HG03575 (cell line): Measurements from ENCODE around the gene UBTD1.

Source experiments
- ATAC-seq: cut with Tn5 transposase; IDR thresholded peaks from one replicate; pipeline ENCODE4 v1.9.1; 2021; ENCODE audit not compliant: unreplicated experiment, insufficient number of reproducible peaks, low FRiP score; ENCODE audit errors: extremely low read depth

UBTD1 gene

DNA sequence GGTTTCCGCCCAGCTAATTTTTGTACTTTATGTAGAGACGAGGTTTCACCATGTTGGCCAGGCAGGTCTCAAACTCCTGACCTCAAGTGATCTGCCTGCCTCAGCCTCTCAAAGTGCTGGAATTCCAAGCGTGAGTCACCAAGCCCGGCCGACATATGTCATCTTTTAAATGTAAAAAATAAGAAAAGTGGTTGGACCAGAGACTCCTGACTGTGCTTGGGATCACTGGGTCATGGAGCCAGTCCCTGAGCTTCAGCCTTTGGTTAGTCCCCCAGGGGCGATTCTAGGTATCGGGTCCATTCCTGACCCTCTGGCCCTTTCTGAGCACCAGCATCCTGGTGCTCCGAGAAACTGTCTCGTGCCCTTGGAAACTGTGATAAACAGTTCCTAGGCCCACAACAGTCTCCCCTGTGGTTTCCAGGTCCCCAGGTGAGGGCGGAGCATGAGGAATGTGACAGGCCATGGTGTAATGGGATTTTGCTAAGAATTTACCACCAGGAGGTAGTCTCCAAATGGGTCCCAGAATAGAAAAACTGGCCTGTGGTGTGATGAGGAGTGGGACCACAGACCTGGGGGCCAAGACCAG, 32.8 kb downstream of the UBTD1 start:
- ATAC-seq = no peak

- ATAC-seq = no peak
These were observed 34.4 kb downstream of the UBTD1 start for GRCh38 chr10:97532935-97533671.

- ATAC-seq = no peak
These were observed 35.2 kb downstream of the UBTD1 start for GRCh38 chr10:97533888-97534287.

DNA sequence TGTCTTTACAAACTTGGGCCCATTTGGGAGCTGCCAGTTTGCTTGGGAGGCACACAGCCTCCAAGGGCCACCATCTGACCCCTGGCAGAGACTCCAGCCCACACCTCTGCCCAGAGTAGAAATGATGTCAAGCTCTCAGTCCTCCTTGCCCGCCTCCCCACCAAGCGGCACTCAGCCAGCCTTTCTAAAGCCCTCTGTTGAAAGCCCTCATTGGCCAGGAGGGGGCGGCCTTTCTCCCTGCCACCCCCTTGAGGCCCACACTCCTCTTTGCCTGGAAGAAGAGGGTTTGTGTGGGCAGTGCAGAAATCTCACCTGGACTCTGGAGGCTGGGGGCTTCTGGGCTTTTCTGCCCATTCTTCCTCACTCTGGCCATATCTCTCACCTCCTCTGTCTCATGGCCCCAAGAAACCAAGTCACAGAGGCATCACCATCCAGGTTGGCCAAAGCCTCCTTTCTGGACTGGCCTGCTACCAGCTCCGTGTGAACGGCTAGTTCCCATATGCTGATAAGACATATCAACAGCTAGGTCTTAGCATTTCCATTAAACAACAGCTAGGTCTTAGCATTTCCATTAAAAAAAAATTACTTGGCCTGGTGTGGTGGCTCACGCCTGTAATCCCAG, 36.1 kb downstream of the UBTD1 start:
- no peak for ATAC-seq

DNA sequence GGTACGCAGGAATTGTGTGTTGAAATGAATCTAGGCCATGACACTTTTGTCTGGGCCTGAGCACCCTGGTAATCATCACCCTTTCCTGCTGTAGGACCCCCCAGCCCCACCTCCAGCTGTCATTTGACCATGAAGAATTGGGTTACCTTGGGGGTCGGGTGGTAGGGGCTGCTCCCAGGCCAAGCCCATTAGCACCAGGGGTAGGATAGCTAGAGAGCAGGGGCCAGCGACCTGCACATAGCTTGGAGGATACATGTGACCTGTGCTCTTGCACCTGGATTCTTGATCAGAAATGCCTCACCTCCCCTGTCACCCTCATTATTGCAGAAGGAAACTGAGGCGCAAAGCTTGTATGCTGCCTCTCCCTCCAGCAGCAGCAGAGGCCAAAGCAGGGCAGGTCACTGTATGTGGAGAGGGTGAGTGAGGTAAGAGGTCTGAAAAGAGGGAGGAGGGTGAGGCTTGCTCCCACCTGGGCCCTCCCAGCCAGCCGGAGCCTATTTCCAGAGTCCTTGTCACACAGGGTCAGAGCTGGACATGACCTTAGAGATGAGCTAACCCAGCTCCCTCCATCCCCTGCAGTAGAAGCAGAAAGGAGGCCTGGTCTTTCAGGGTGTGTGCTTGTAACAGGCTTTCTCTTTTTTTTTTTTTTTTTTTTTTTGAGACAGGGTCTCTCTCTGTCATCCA, 38.6 kb downstream of the UBTD1 start:
- ATAC-seq = no peak

DNA sequence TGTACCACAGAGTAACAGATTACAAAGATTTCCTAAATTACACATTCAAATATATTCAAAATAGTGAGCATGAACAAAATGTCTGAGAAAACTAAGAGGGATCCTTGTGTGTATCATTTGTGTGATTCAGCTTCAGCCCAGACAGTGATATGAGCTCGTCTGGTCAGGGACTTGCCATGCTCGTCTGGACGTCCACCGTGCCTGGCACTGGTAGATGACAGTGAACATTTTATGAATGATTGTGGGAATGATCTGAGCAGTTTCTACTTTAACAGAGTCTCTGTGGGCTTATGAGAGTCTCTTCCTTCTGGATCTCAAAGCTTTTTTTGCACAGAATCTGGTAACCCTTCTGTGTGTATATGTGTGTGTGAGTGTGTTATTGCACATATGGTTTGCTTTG, 39.7 kb downstream of the UBTD1 start:
- ATAC-seq = no peak

DNA sequence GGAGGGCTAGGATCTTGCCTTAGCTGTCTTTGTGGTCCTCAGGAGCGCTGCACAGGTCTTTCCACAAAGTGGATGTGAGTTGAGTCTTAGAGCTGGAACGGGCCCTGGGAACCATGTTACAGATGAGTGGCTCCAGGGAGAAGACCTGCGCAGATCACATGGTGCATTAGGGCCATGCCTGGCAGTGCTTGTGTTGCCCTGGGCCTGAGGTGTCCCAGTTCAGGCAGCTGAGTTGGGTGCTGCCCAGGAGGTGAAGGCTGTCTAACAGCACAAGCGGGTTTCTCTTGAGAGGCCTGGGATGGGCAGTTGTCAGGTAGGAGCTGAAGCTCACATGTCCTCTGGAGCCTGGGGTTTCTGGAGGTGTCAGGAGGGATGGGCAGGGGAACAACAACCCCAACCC, 40.1 kb downstream of the UBTD1 start:
- no peak for ATAC-seq

DNA sequence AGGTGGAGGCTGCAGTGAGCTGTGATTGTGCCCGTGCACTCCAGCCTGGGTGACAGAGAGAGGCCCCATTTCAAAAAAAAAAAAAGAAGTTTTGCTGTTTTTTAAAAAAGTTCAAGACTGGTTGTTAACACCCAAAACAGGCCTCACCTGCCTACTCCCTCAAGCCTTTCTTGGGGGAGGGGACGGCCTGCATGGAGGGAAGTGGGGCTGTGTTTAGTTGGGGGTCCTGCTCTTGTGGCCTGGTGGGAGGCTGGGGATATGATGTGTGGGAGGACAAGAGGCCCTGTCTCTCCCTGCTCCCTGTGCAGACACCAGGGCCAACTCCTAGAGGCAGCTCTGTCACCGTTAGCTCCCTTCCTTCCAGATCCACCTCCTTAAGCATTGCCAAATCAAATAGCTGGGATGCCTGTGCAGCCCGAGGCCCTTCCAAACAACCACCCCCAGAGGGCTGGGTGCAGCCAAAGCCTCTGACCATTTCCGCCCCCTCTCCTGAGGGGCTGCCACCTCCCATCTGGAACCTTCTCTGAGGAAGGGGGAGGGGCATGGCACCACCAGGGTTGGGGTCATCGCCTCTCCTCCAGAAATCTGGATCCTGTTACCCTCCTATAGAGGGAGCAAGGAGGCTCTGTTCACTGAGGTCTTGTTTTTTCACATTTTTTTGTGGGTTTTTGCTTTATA, 40.9 kb downstream of the UBTD1 start:
- ATAC-seq = no peak

DNA sequence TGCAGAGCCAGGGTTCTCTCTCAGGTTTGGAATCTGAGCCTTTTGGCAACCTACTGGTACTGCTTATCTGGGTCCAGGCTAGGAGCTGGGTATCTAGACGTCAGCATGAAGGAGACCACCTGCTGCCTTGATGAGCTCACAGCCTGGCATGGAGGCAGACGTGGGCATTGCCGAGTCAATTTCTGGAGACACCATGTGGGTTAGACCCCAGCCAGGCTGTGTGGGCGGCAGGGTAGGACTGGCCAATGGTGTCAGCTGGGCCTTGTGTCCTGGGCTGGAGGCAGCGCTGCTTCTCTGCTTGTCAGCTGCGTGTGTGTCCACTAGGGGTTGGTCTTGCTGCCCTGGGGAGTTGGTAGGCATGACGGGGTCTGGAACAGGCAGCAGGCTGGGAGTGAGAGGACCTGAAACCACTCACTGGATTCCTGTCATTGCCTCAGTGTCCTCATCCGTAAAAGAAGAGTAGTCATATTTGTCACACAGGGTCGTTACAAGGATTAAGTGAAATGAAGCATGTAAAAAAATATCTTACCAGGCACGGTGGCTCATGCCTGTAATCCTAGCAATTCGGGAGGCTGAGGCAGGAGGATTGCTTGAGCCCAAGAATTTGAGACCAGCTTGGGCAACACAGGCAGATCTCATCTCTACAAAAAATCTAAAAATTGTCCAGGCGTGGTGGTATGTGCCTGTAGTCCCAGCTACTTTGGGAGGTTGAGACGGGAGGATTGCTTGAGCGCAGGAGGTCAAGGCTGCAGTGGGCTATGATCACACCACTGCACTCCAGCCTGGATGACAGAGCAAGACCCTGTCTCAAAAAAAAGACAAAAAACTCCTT, 42.2 kb downstream of the UBTD1 start:
- no peak for ATAC-seq

DNA sequence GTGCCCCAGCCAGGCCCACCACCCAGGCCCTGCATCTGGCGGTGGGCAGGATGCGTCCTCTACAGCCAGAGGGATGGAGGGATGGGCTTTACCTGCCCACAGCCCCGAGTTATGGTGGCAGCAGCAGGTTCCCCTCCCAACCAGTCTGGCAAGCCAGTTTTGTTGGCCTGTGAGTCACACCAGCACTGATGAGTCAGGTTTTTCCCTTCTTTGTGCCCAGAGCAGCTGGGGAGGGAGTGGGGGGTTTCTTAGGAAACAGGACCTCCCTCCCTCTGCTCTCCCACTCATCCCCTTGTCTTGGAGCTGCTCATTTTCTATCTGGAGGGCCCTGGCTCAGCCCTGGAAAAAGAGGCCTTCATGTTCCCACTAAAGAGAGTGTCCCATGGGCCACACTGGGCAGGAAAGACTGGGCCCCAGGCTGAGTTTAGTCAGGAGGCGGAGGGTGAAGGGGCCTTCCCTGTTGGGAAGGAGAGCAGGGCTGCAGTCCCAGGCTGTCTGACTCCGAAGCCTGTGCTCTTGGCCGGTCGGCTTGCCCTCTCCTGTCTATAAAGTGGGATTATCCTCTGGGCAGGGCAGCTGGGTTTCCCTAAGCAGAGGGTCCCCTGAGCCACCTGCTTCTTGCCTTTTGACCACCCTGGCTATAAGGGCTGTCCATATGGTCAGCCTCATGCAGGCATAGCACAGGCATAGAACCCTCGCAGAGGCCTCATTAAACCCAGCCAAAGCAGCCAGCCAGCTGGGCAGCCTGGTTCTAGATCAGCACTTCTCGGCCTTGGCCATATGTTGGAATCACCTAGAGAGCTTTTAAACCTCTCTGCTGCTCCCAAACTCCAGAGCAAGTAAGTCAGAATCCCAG, 43.7 kb downstream of the UBTD1 start:
- no peak for ATAC-seq

- ATAC-seq = no peak
These were observed 44.4 kb downstream of the UBTD1 start for GRCh38 chr10:97543025-97543546.

GRCh38 chr10:97546456-97547270, 47.9 kb downstream of the UBTD1 start:
- ATAC-seq = no peak

DNA sequence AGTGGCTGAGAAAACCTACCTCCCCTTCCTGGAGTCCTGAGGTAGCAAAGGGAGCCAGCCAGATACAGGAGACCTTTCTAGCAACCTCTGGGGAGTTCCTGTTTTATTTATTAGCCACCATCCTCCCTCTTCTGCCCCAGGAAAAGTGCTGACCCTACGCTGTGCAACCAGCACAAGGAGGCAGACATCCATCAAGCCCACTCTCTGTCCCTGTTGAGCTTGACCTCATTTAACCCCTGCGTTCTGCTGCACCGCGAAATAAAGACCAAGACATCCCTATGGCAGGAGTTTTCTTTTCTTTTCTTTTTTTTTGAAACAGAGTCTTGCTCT, 48.5 kb downstream of the UBTD1 start:
- ATAC-seq = no peak

- no peak for ATAC-seq
These were observed 49.2 kb downstream of the UBTD1 start for GRCh38 chr10:97547962-97548361.

- no peak for ATAC-seq
These were observed 50.2 kb downstream of the UBTD1 start for GRCh38 chr10:97548828-97549455.

GRCh38 chr10:97549587-97550322, 51.0 kb downstream of the UBTD1 start:
- ATAC-seq = no peak
